ENCODE data around the gene CFAP92. TPM values are rescaled to one million over a fixed set of nuclear protein-coding genes. Genes with fewer than 3 reads are reported as not detected.

Gene CFAP92
- polyA plus RNA-seq, 1 experiment = 0.10 TPM

DNA sequence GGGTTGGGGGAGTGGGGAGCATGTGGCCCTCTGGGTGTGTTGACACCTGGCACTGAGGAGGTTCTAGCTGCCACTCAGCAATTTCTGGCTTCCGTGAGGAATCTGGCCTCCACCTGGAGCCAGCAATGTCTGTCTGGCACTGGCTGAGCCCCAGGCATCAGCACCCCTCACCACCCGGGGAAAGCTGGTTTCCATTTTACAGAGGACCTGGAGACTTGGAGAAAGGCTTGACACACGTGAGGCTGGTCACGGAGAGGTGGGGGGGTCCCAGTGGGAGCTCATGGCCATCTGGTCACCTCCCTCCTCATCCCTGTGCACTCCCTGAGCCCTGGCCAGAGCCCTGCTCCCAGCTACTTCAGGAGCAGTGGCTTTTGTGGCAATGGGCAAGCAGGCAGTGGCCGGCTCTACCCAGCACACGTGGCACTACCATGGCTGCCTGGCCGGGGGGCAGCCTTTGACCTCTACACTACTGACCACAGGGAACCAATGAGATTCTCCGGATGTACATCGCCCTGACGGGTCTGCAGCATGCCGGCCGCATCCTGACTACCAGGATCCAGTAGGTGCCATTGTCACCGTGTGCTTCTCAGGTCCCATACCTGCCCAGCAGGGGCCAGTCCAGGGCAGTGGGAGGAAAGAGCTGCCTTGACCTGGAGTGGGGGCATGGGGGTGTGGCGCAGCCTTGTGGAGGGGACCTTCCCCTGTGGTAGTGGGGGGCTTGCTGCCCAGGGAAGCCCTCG is 86.0 kb downstream of the CFAP92 start:
- H3K27ac ChIP-seq (ENCODE audit: low read depth, low read length) = no peak overlapping the region
- no peak overlapping the region for H3K4me3 ChIP-seq (ENCODE audit: low read depth, low read length)
- ChIA-PET CTCF (no interaction called here), POLR2A (no interaction called here)
- no peak for DNase-seq (ENCODE audit: low read depth, low spot score)
- no peaks in the 10 kb centered on the region for H3K9me3 ChIP-seq (ENCODE audit: control insufficient read depth, insufficient read depth, low read length)
- TF ChIP-seq, protein P1, sequence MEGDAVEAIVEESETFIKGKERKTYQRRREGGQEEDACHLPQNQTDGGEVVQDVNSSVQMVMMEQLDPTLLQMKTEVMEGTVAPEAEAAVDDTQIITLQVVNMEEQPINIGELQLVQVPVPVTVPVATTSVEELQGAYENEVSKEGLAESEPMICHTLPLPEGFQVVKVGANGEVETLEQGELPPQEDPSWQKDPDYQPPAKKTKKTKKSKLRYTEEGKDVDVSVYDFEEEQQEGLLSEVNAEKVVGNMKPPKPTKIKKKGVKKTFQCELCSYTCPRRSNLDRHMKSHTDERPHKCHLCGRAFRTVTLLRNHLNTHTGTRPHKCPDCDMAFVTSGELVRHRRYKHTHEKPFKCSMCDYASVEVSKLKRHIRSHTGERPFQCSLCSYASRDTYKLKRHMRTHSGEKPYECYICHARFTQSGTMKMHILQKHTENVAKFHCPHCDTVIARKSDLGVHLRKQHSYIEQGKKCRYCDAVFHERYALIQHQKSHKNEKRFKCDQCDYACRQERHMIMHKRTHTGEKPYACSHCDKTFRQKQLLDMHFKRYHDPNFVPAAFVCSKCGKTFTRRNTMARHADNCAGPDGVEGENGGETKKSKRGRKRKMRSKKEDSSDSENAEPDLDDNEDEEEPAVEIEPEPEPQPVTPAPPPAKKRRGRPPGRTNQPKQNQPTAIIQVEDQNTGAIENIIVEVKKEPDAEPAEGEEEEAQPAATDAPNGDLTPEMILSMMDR (IDR thresholded peaks at IDR 0.05; ENCODE audit: low read depth, low read length) = no peak
- H3K27me3 ChIP-seq (ENCODE audit: control insufficient read depth, insufficient read depth, low read length) = no peaks in the 10 kb centered on the region

- POLR2A ChIA-PET = no interaction called here
- H3K9me3 ChIP-seq (ENCODE audit: control insufficient read depth, insufficient read depth, low read length) = no peaks in the 10 kb centered on the region
- CTCF ChIA-PET = no interaction called here
- no peak overlapping the region for H3K4me3 ChIP-seq (ENCODE audit: low read depth, low read length)
- TF ChIP-seq, protein P1 (IDR thresholded peaks at IDR 0.05; ENCODE audit: low read depth, low read length) = no peak
- no peaks in the 10 kb centered on the region for H3K27me3 ChIP-seq (ENCODE audit: control insufficient read depth, insufficient read depth, low read length)
- no peak for DNase-seq (ENCODE audit: low read depth, low spot score)
- H3K27ac ChIP-seq (ENCODE audit: low read depth, low read length) = no peak overlapping the region
Observed at GRCh38 chr3:128906804-128907525, 86.9 kb downstream of the CFAP92 start.

DNA sequence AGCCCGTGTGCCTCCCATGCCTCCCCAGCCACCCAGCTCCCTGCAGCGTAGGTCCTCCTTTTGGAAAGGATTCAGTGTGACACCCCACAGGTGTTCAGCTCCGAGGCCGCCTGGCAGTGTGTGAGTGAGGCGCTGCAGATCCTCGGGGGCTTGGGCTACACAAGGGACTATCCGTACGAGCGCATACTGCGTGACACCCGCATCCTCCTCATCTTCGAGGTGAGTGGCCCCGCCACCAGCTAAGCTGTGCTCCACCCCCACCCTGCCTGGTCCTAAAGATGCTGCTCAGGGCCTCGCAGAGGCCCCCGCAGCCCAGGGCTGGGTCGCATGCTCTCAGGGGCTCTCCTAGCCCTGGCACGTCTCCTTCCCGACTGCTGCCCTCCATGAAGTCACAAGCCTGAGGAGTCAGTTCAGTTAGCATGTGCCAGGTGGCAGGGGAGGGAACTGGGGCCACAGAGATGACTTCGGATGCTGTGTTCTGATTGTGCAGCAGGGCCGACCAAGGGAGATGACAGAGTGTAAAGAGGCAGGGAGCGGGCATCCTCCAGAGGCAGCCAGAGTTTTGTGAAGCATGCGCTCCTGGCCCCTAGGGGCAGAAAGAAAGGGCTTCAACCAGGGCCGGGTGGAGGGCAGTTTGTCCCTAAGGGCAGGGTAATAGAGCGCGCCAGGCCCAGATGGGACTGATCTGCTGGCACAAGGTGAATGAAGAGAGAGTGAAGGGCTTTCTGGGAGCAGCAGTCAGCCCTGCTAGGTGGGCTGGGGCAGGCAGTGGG is 87.7 kb downstream of the CFAP92 start:
- DNase-seq (ENCODE audit: low read depth, low spot score) = no peak
- Histone ChIP-seq H3K4me3 (ENCODE audit: low read depth, low read length) (no peak overlapping the region), H3K27me3 (ENCODE audit: control insufficient read depth, insufficient read depth, low read length) (no peaks in the 10 kb centered on the region), H3K27ac (ENCODE audit: low read depth, low read length) (no peak overlapping the region), H3K9me3 (ENCODE audit: control insufficient read depth, insufficient read depth, low read length) (no peaks in the 10 kb centered on the region)
- CTCF ChIA-PET = no interaction called here
- TF ChIP-seq, protein P1 (IDR thresholded peaks at IDR 0.05; ENCODE audit: low read depth, low read length) = no peak
- POLR2A ChIA-PET = interaction anchor here (0.5 kb wide), 1 partner anchor 11 kb away, joined by 4 read pairs; no protein-coding TSS in a partner anchor

DNA sequence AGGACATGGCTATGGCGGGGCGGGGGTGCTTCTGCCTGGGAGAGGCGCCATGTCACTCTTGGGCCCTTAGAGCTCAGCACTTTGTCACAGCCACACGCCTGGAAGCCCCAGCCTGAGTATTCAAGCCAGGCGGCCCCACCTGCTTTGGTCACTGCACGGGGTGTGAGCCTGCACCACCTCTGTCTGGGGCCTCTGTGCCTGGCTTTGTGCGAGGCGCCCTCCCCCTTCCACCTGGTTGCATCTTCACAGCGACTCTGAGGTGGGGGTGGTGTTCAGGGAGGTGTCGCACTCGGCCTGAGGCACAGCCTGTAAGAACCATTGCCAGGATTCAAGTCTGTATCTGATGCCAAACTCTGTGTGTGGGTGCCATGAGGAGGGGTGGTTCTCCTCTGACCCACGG is 90.4 kb downstream of the CFAP92 start:
- Histone ChIP-seq H3K27me3 (ENCODE audit: control insufficient read depth, insufficient read depth, low read length) (no peaks in the 10 kb centered on the region), H3K27ac (ENCODE audit: low read depth, low read length) (no peak overlapping the region), H3K9me3 (ENCODE audit: control insufficient read depth, insufficient read depth, low read length) (no peaks in the 10 kb centered on the region), H3K4me3 (ENCODE audit: low read depth, low read length) (no peak overlapping the region)
- ChIA-PET POLR2A (no interaction called here), CTCF (no interaction called here)
- TF ChIP-seq, protein P1 (IDR thresholded peaks at IDR 0.05; ENCODE audit: low read depth, low read length) = no peak
- DNase-seq (ENCODE audit: low read depth, low spot score) = no peak

Measured in AG04450 (cell line).